HG03039 (cell line): ENCODE measurements around the gene CD48.

Experiments
- ATAC-seq: cut with Tn5 transposase; IDR thresholded peaks from one replicate; pipeline ENCODE4 v1.9.1; 2021; ENCODE audit warnings: mild to moderate bottlenecking, moderate library complexity; ENCODE audit not compliant: unreplicated experiment

CD48 gene

DNA sequence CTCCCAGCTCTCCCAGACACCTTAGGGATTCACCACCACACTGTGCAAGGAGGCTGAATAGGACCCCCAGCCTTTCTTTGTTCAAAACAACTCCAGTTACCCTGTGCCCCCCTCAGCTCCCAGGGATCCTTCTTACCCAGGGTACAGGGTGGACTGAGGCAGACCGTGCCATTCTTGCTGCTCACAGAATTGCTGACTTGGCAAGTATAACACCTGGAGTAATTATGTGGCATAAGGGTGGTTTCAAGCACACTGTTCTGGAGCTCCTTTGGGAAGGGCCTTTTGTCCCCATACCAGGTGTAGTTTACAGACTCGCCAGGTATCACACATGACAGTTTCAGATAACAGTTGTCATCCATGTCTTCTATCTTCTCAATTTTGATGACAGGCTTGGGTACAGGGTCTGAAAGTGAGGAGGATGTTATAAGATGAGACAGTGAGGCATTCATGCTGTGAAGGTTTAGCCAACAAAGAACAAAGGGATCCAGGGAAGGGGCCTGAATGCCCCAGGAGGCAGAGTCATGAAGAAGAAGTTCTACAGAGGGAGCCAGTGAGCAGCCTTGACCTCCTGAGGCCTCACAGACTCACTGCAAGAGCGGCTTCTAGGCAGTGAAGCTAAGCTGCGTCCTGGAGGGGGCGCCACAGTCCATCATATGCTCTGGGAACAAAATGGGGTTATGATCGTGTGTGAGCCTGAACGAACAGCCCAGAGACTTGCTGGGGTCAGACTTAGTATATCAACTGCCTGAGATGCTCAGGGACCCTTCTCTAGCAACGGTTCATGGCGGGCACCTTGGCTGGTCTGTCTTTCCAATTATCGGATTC is 30.3 kb downstream of the CD48 start:
- ATAC-seq, result no peak

GRCh38 chr1:160680399-160680798 is 31.2 kb downstream of the CD48 start:
- ATAC-seq, result no peak

DNA sequence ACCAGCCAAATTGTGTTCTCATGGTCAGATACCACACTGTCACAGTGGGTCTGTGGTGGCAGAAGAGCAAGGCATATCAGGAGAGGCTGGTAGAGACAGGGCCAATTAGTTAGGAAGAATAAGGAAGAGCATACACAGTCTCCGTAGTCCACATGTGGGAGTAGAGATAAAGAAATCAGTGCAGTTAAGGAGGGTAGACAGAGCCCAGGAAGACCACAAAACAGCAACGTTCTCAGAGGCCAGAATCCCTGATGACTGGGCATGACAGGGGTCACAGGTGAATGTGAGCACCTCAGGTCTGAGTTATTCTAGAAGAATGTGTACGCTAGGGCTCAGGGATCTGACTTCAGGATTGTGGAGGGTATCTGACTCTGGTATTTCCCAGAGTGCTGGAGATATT is 31.7 kb downstream of the CD48 start:
- ATAC-seq, result no peak

DNA sequence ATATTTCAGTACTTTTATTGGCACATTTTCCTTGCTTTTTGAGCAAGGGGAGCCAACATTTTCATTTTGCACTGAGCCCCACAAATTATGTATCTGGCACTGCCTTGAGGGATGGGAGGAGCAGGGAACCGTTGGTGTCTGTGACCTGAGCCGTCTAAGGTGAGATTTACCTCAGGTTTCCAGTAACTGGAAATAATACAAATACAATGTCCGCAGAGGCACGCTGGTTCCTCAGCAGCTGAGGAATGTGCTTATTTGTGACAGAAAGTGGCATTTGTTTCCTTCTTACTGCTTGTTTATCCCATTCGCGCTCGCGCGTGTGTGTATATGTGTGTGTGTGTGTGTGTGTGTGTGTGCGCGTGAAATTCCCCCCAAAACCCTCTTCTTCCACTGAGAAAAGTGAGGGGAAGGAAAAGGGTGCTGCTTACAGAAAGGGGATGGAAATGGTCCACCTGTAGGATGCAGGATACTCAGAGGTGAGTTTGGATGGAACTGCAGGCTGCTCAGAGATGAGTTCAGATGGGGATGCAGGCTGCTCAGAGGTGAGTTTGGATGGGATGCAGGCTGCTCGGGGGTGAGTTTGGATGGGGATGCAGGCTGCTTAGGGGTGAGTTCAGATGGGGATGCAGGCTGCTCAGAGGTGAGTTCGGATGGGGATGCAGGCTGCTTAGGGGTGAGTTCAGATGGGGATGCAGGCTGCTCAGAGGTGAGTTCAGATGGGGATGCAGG is 34.6 kb downstream of the CD48 start:
- ATAC-seq, result no peak

DNA sequence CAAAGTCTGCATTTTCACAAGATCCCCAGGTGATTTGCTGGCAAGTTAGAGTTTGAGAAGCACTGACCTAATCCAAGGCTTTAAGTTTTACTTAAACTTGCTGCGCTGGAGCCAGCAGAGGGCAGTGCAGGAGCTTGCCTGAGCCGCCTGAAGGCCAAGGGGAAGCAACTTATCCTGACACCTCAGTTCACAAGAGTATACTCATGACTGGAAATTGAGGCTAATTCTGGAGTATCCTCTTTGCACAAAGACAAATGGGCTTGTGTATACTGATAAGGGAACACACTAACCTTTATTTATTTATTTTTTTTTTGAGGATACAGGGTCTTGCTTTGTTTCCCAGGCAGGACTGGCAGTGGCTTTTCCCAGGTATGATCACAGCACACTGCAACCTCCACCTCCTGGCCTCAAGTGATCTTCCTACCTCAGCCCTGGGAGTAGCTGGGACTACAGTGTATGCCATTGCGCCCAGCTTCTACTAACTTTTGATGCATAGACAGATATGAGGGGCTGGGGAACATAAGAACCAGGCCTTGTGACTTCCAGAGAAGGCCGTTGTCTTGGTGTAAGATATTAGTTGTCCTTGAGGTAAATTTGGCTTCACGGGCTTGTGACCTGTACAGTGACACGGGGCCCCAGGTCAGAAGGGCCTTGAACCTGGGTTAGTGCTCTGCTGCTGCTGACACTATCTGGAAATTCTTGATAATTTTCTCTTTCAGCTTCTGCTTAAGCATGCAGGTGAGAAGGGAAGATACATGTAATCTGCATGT is 35.8 kb downstream of the CD48 start:
- peak; percentile 47 for ATAC-seq

GRCh38 chr1:160674415-160674814 is 37.2 kb downstream of the CD48 start:
- ATAC-seq, result no peak

GRCh38 chr1:160672789-160673695 is 38.6 kb downstream of the CD48 start:
- no peak for ATAC-seq

DNA sequence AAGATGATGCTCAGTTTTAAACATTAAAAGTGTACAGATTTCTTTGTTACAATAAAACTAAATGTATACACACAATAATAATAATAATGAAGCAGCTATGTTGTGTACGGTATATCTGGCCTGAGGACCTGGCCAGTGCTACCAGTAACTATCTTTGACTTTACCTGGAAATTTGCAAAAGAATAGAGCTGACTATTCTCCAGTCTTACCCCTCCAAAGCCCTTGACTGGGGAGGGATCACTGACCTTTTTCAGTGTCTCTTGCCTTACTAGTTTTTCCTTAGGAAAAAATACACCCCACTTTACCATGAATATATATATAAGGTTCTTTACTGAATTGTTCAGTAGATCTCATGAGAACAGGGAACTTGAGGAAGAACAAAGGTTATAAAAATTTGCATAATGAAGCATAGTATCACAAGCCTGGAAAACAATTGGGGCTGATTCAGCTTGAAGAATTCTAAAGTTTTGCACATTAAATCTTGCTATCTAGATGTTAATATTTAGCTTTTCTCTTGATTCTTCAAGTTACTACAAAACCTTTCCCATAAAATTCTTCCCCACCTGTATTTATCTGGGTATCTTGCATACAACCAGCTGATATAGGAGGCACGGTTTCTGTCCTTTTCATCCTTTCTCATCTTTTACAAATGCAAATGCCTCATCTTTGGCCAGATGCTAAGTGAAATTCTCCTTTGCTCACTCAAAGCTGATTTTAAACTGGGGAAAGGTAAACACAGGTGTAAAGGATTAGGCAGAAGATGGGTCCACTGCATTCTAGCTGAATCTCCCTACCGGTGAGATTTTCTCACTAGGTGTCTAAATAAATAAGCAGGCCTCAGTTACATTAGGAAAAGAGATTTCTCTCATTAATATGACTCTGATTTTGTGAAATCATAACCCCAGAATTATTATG is 39.8 kb downstream of the CD48 start:
- no peak for ATAC-seq

- no peak for ATAC-seq
Measured at GRCh38 chr1:160670701-160671100, 40.9 kb downstream of the CD48 start.

DNA sequence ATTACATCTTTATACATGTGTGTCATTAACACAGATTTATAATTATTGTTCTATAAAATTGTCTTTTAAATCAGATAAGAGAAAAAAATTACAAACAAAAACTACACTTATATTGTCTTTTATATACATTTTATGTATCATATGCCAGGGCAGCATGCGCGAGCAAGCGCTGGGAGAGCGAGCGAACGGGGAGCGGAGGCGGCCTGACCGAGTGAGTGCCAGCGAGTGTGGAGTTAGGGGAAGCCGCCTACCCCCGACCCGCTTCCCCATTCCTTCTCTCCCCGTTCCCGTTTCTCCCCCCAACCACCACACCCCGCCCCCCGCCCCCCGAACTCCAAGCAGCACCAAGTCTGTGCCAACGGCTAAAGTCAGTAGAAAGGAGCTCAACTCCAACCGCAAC is 41.8 kb downstream of the CD48 start:
- no peak for ATAC-seq

GRCh38 chr1:160669276-160669675 is 42.3 kb downstream of the CD48 start:
- no peak for ATAC-seq

DNA sequence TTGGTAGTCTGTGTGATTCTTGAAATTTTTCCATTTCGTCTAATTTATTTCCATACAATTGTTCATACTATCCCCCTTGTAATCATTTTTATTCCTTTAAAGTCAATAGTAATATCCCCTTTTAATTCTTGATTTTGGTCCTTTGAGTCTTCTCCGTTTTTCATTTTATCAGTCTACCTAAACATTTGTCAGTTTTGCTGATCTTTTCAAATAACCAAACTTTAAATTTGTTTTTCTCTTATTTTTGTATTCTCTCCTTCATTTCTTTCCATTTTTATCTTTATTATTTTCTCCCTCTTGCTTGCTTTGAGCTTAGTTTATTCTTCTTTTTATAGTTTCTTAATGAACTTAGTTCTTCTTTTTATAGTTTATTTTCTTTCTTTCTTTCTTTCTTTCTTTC is 43.7 kb downstream of the CD48 start:
- ATAC-seq, result no peak

DNA sequence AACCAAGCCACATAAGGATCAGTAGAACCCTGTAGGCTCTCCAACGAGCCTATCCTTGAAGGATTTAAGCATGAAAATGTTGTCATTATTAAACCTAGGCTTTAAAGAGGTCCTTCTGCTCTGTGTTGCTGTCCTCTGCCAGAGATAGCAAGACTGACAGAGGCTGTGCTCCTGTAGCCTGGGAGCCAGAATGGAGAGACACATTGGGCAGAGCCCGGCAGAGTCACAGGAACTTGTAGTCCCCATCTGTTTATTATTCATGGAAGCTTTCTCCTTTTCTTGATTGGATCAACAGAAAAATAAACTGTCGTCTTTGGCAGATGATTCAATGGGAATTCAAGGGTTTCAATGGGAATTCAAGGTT is 45.6 kb downstream of the CD48 start:
- no peak for ATAC-seq

GRCh38 chr1:160665330-160666078 is 46.1 kb downstream of the CD48 start:
- no peak for ATAC-seq

GRCh38 chr1:160664573-160665051 is 47.0 kb downstream of the CD48 start:
- ATAC-seq, result peak; percentile 59

- ATAC-seq, result no peak
Measured at GRCh38 chr1:160662910-160663309, 48.7 kb downstream of the CD48 start.

DNA sequence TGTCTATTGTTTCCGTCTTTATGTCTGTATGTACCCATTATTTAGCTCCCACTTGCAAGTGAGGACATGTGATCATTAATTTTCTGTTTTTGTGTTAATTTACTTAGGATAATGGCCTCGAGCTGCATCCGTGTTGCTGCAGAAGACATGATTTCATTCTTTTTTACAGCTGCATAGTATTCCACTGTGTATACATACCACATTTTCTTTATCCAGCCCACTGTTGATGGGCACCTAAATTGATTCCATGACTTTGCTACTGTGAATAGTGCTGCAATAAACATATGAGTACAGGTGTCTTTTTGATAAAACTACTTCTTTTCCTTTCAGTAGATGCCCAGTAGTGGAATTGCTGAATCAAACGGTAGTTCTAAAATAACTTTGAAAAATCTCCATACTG is 52.1 kb downstream of the CD48 start:
- no peak for ATAC-seq

DNA sequence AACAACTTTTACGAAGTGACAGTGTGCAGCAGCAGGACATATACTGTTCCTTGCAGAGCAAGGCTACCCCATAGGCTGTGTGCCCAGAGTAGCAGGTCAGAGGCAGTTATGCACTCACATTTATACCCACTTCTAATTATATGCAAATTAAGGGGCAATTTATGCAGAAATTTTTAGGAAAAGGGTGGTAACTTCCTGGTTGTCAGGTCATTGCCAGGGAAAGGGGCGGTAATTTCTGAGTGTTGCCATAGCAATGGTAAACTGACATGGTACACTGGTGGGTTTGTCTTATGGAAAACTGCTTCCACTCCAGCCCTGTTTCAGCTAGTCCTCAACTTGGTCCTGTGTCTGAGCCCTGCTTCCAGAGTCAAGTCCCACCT is 52.8 kb downstream of the CD48 start:
- ATAC-seq, result no peak
